Measurements from ENCODE around the gene OPRM1.
"Not testable (repeated sequence)": the region's sequence is repeated elsewhere in the genome, so short reads cannot be mapped to it uniquely, and the experiment has no call there.

DNA sequence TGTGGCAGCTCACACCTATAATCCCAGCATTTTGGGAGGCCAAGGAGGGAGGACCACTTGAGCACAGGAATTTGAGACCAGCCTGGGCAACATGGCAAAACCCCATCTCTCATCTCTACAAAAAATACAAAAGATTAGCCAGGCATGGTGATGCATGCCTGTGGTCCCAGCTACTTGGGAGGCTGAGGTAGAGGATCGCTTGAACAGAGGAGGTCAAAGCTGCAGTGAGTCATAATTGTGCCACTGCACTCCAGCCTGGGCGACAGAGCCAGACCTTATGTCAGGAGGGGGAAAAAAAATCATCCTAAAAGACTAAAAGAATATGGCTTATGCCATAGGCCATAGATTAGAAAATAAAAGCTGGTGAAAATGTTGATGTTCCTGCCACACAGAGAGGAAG is 39.6 kb downstream of the OPRM1 start:
- not testable (repeated sequence) for TF ChIP-seq EP300 (IDR thresholded peaks at IDR 0.05)
- TF ChIP-seq, protein P1, sequence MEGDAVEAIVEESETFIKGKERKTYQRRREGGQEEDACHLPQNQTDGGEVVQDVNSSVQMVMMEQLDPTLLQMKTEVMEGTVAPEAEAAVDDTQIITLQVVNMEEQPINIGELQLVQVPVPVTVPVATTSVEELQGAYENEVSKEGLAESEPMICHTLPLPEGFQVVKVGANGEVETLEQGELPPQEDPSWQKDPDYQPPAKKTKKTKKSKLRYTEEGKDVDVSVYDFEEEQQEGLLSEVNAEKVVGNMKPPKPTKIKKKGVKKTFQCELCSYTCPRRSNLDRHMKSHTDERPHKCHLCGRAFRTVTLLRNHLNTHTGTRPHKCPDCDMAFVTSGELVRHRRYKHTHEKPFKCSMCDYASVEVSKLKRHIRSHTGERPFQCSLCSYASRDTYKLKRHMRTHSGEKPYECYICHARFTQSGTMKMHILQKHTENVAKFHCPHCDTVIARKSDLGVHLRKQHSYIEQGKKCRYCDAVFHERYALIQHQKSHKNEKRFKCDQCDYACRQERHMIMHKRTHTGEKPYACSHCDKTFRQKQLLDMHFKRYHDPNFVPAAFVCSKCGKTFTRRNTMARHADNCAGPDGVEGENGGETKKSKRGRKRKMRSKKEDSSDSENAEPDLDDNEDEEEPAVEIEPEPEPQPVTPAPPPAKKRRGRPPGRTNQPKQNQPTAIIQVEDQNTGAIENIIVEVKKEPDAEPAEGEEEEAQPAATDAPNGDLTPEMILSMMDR (IDR thresholded peaks at IDR 0.05): not testable (repeated sequence)
